H1 (cell line): Measurements from ENCODE around the gene CFH.

Source experiments
- RFX5 ChIP-seq: IDR thresholded peaks from 2 replicates; pipeline ENCODE4 v1.6.1; 2011; ENCODE audit warnings: low read depth, low read length, improper control_type of control experiment, borderline replicate concordance
- TEAD4 ChIP-seq: IDR thresholded peaks from 2 replicates; pipeline ENCODE4 v1.6.1; 2012; ENCODE audit warnings: low read depth, low read length, inconsistent platforms, mixed read lengths
- TF ChIP-seq, protein P1 (sequence below), 3 experiments: IDR thresholded peaks; 1 replicate in 2 of 3; 2 replicates in 1 of 3; pipeline versions ENCODE4 v1.5.1 to v1.6.1; 2011; ENCODE audit warnings: low read length in 3 of 3, mild to moderate bottlenecking in 3 of 3, inconsistent platforms in 2 of 3, low read depth in 1 of 3, moderate library complexity in 1 of 3; ENCODE audit not compliant: insufficient read depth in 1 of 3; ENCODE audit errors: control extremely low read depth in 1 of 3

DNA sequence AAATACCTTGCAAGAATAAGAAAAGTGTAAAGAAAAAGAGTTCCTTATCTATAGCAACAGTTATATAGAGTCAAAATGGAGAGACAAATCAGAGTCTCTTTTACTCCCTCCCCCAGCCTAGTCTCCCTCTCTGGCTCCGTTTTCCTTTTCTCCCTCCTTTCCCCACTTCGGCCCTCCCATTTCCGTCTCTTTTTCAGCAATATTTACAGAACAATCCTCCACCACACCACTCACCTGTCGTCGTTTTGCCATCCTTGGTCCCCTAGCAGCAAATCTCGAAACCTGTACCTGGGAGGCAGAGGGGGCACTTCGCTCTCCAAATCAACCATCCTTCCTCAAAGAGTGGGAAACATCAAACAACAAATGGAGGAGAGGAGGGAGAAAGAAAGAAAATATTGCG lies 43.9 kb upstream of the CFH start:
- TF ChIP-seq, protein P1, sequence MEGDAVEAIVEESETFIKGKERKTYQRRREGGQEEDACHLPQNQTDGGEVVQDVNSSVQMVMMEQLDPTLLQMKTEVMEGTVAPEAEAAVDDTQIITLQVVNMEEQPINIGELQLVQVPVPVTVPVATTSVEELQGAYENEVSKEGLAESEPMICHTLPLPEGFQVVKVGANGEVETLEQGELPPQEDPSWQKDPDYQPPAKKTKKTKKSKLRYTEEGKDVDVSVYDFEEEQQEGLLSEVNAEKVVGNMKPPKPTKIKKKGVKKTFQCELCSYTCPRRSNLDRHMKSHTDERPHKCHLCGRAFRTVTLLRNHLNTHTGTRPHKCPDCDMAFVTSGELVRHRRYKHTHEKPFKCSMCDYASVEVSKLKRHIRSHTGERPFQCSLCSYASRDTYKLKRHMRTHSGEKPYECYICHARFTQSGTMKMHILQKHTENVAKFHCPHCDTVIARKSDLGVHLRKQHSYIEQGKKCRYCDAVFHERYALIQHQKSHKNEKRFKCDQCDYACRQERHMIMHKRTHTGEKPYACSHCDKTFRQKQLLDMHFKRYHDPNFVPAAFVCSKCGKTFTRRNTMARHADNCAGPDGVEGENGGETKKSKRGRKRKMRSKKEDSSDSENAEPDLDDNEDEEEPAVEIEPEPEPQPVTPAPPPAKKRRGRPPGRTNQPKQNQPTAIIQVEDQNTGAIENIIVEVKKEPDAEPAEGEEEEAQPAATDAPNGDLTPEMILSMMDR (IDR thresholded peaks at IDR 0.05; ENCODE audit: control extremely low read depth in 1 of 3, insufficient read depth in 1 of 3, low read depth in 1 of 3, low read length in 3 of 3) = no peak
- TF ChIP-seq TEAD4 = no peak
- TF ChIP-seq RFX5 = no peak
